ENCODE data around the gene SLC38A3. TPM values are rescaled to one million over a fixed set of nuclear protein-coding genes. Genes with fewer than 3 reads are reported as not detected.

SLC38A3 gene
- 2.0 TPM for total RNA-seq

- TF ChIP-seq, protein P1, sequence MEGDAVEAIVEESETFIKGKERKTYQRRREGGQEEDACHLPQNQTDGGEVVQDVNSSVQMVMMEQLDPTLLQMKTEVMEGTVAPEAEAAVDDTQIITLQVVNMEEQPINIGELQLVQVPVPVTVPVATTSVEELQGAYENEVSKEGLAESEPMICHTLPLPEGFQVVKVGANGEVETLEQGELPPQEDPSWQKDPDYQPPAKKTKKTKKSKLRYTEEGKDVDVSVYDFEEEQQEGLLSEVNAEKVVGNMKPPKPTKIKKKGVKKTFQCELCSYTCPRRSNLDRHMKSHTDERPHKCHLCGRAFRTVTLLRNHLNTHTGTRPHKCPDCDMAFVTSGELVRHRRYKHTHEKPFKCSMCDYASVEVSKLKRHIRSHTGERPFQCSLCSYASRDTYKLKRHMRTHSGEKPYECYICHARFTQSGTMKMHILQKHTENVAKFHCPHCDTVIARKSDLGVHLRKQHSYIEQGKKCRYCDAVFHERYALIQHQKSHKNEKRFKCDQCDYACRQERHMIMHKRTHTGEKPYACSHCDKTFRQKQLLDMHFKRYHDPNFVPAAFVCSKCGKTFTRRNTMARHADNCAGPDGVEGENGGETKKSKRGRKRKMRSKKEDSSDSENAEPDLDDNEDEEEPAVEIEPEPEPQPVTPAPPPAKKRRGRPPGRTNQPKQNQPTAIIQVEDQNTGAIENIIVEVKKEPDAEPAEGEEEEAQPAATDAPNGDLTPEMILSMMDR (IDR thresholded peaks at IDR 0.05), result no peak
- no peak for TF ChIP-seq POLR2A (IDR thresholded peaks at IDR 0.05)
- no peak for TF ChIP-seq POLR2AphosphoS5 (IDR thresholded peaks at IDR 0.05; ENCODE audit: insufficient read depth in 1 of 2, low read depth in 1 of 2)
- no peak within 1 kb of the TSS for H3K27ac ChIP-seq
- H3K27me3 ChIP-seq, result peaks cover 9% of the 10 kb centered on the region
- intact Hi-C loops (cut with DNase I), result no loop called here
- H3K36me3 ChIP-seq, result no peaks in the 10 kb centered on the region
- H3K4me3 ChIP-seq, result peak within 1 kb of the TSS; percentile 30 to 40
- H3K9me3 ChIP-seq, result no peaks in the 10 kb centered on the region
- H3K4me1 ChIP-seq, result peaks cover 17% of the 10 kb centered on the region
- DNase-seq (ENCODE audit: extremely low spot score in 2 of 2), result no peak
Observed at GRCh38 chr3:50204804-50205412, at the start of gene SLC38A3. TSS of gene SLC38A3 (plus strand) at chr3:50205271. CDS start at chr3:50214200, 8,929 bp downstream.

DNA sequence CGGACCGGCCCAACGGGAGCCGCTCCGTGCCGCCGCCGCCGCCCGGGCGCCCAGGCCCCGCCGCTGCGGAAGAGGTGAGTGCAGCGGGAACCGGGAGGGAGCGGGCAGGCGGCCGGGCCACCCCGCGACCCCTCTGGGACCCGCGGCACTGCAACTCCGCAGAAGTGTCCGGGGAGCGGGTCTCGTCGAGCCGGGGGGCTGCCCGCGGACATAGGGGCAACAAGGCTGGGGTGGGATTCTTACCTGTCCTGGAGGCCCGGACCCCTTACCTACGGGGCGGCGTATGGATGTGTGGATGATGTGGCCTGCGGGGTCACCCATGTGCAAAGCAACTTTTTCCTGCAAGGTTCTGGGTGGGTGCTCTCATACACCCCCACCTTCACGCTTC, 49.6 kb upstream of the SLC38A3 start:
- TF ChIP-seq, protein P1 (IDR thresholded peaks at IDR 0.05), result no peak
- no peak for TF ChIP-seq POLR2AphosphoS5 (IDR thresholded peaks at IDR 0.05; ENCODE audit: insufficient read depth in 1 of 2, low read depth in 1 of 2)
- TF ChIP-seq POLR2A (IDR thresholded peaks at IDR 0.05), result no peak
- H3K4me3 ChIP-seq, result peak overlapping the region; percentile 62 to 88
- no peaks in the 10 kb centered on the region for H3K36me3 ChIP-seq
- no peak for DNase-seq (ENCODE audit: extremely low spot score in 2 of 2)
- no peaks in the 10 kb centered on the region for H3K9me3 ChIP-seq
- H3K27ac ChIP-seq, result peak overlapping the region; percentile 86
- H3K4me1 ChIP-seq, result peaks cover 73% of the 10 kb centered on the region
- intact Hi-C loops (cut with DNase I), result no loop called here
- no peaks in the 10 kb centered on the region for H3K27me3 ChIP-seq

DNA sequence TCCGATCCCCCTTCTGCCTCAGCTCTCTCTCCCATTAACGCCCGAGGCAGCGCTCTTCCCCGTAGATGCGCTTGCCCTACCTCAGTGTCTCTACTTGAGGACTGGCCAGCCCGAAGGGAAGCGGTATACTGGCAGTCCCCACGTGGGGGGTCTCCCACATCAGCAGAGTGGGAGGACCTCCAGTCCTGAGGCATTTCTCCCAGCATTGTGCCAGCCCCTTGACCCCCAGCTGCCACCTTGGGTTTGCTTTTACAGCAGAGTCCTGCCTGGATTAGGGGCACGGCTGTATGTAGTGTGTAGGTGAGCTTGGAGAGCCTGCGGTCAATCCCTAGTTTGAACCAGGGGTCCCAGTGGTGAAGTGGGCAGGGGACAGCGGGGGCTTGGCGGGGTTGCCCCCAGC, 49.2 kb upstream of the SLC38A3 start:
- Histone ChIP-seq H3K27me3 (no peaks in the 10 kb centered on the region), H3K36me3 (no peaks in the 10 kb centered on the region), H3K4me3 (peak overlapping the region; percentile 62 to 88), H3K9me3 (no peaks in the 10 kb centered on the region), H3K4me1 (peaks cover 73% of the 10 kb centered on the region), H3K27ac (peak overlapping the region; percentile 86)
- intact Hi-C loops (cut with DNase I), result no loop called here
- DNase-seq (ENCODE audit: extremely low spot score in 2 of 2), result no peak
- TF ChIP-seq POLR2A (IDR thresholded peaks at IDR 0.05) (no peak), POLR2AphosphoS5 (IDR thresholded peaks at IDR 0.05; ENCODE audit: insufficient read depth in 1 of 2, low read depth in 1 of 2) (no peak)
- TF ChIP-seq, protein P1 (IDR thresholded peaks at IDR 0.05), result no peak

- no peaks in the 10 kb centered on the region for H3K9me3 ChIP-seq
- H3K27me3 ChIP-seq, result no peaks in the 10 kb centered on the region
- H3K27ac ChIP-seq, result peak overlapping the region; percentile 86
- TF ChIP-seq, protein P1 (IDR thresholded peaks at IDR 0.05), result no peak
- TF ChIP-seq POLR2AphosphoS5 (IDR thresholded peaks at IDR 0.05; ENCODE audit: insufficient read depth in 1 of 2, low read depth in 1 of 2), result peak in 1 of 2 donors; percentile 25
- no peaks in the 10 kb centered on the region for H3K36me3 ChIP-seq
- H3K4me3 ChIP-seq, result peak overlapping the region; percentile 62 to 88
- DNase-seq (ENCODE audit: extremely low spot score in 2 of 2), result no peak
- intact Hi-C loops (cut with DNase I), result no loop called here
- H3K4me1 ChIP-seq, result peaks cover 73% of the 10 kb centered on the region
Observed at GRCh38 chr3:50156549-50157493, 48.2 kb upstream of the SLC38A3 start.
